HEK293 (cell line): ENCODE results near the gene RPS28.

Experiments used
- EGR2 ChIP-seq: fragments of 450-650 bp; formaldehyde crosslinking; IDR thresholded peaks from 2 replicates; pipeline ENCODE4 v1.5.1; 2016; ENCODE audit warnings: low read depth, missing biosample characterization, missing genetic modification characterization
- GLIS1 ChIP-seq: fragments of 450-650 bp; formaldehyde crosslinking; IDR thresholded peaks from 2 replicates; pipeline ENCODE4 v1.5.1; 2016; ENCODE audit warnings: missing biosample characterization, missing genetic modification characterization
- GLIS2 ChIP-seq: fragments of 450-650 bp; formaldehyde crosslinking; IDR thresholded peaks from 2 replicates; pipeline ENCODE4 v1.5.1; 2016; ENCODE audit warnings: missing biosample characterization, missing genetic modification characterization
- IKZF3 ChIP-seq: fragments of 450-650 bp; IDR thresholded peaks from 2 replicates; pipeline ENCODE4 v1.5.0; 2018; ENCODE audit warnings: missing biosample characterization, mild to moderate bottlenecking, missing genetic modification characterization, moderate library complexity
- KLF1 ChIP-seq: fragments of 450-650 bp; formaldehyde crosslinking; IDR thresholded peaks from 2 replicates; pipeline ENCODE4 v1.5.1; 2016; ENCODE audit warnings: missing biosample characterization, missing genetic modification characterization
- KLF10 ChIP-seq: fragments of 450-650 bp; IDR thresholded peaks from 2 replicates; pipeline ENCODE4 v1.5.1; 2018; ENCODE audit warnings: missing biosample characterization, mild to moderate bottlenecking, missing genetic modification characterization
- KLF16 ChIP-seq: fragments of 450-650 bp; formaldehyde crosslinking; IDR thresholded peaks from 2 replicates; pipeline ENCODE4 v1.5.1; 2017; ENCODE audit warnings: missing biosample characterization, missing genetic modification characterization
- KLF17 ChIP-seq: fragments of 450-650 bp; formaldehyde crosslinking; IDR thresholded peaks from 2 replicates; pipeline ENCODE4 v1.5.1; 2016; ENCODE audit warnings: missing biosample characterization, missing genetic modification characterization
- PATZ1 ChIP-seq: fragments of 450-650 bp; formaldehyde crosslinking; IDR thresholded peaks from 2 replicates; pipeline ENCODE4 v1.5.1; 2016; ENCODE audit warnings: missing biosample characterization, missing genetic modification characterization
- PBX3 ChIP-seq: sonication (generic); formaldehyde crosslinking; IDR thresholded peaks from 2 replicates; pipeline ENCODE4 v1.8.1; 2022; ENCODE audit warnings: mild to moderate bottlenecking, moderate library complexity, missing genetic modification reagents
- ZBTB10 ChIP-seq: fragments of 450-650 bp; formaldehyde crosslinking; IDR thresholded peaks from 2 replicates; pipeline ENCODE4 v1.5.1; 2016; ENCODE audit warnings: missing biosample characterization, missing genetic modification characterization
- ZBTB21 ChIP-seq: fragments of 450-650 bp; formaldehyde crosslinking; IDR thresholded peaks from 2 replicates; pipeline ENCODE4 v1.5.1; 2017; ENCODE audit warnings: missing biosample characterization, missing genetic modification characterization
- ZEB2 ChIP-seq: fragments of 450-650 bp; formaldehyde crosslinking; IDR thresholded peaks from 2 replicates; pipeline ENCODE4 v1.5.1; 2016; ENCODE audit warnings: missing biosample characterization, missing genetic modification characterization
- ZFP3 ChIP-seq: fragments of 450-650 bp; formaldehyde crosslinking; IDR thresholded peaks from 2 replicates; pipeline ENCODE4 v1.5.1; 2016; ENCODE audit warnings: low read depth, missing biosample characterization, missing genetic modification characterization
- ZNF121 ChIP-seq: fragments of 450-650 bp; formaldehyde crosslinking; IDR thresholded peaks from 2 replicates; pipeline ENCODE4 v1.5.1; 2016; ENCODE audit warnings: missing biosample characterization, missing genetic modification characterization
- ZNF148 ChIP-seq: fragments of 450-650 bp; formaldehyde crosslinking; IDR thresholded peaks from 2 replicates; pipeline ENCODE4 v1.5.0; 2017; ENCODE audit warnings: missing biosample characterization, missing genetic modification characterization, borderline replicate concordance
- ZNF341 ChIP-seq: fragments of 450-650 bp; formaldehyde crosslinking; IDR thresholded peaks from 2 replicates; pipeline ENCODE4; 2016; ENCODE audit warnings: low read depth, missing biosample characterization, missing genetic modification characterization
- ZNF366 ChIP-seq: fragments of 450-650 bp; formaldehyde crosslinking; conservative IDR thresholded peaks from 2 replicates; pipeline ENCODE4 v1.5.1; 2016; ENCODE audit warnings: missing biosample characterization, missing genetic modification characterization
- ZNF37A ChIP-seq: fragments of 450-650 bp; IDR thresholded peaks from 2 replicates; pipeline ENCODE4 v1.5.1; 2018; ENCODE audit warnings: missing biosample characterization, missing genetic modification characterization
- ZNF600 ChIP-seq: fragments of 450-650 bp; formaldehyde crosslinking; IDR thresholded peaks from 2 replicates; pipeline ENCODE4 v1.5.1; 2016; ENCODE audit warnings: missing biosample characterization, missing genetic modification characterization
- ZNF639 ChIP-seq: fragments of 450-650 bp; formaldehyde crosslinking; IDR thresholded peaks from 2 replicates; pipeline ENCODE4 v1.5.1; 2016; ENCODE audit warnings: missing biosample characterization, missing genetic modification characterization
- ZNF658 ChIP-seq: fragments of 450-650 bp; formaldehyde crosslinking; IDR thresholded peaks from 2 replicates; pipeline ENCODE4; 2016; ENCODE audit warnings: missing biosample characterization, missing genetic modification characterization
- ZNF704 ChIP-seq: fragments of 450-650 bp; formaldehyde crosslinking; IDR thresholded peaks from 2 replicates; pipeline ENCODE4 v1.5.1; 2016; ENCODE audit warnings: missing biosample characterization, missing genetic modification characterization
- ZNF776 ChIP-seq: fragments of 450-650 bp; formaldehyde crosslinking; IDR thresholded peaks from 2 replicates; pipeline ENCODE4 v1.5.0; 2017; ENCODE audit warnings: missing biosample characterization, missing genetic modification characterization, borderline replicate concordance
- ZNF843 ChIP-seq: fragments of 450-650 bp; formaldehyde crosslinking; IDR thresholded peaks from 2 replicates; pipeline ENCODE4 v1.5.1; 2016; ENCODE audit warnings: missing biosample characterization, missing genetic modification characterization
- ZSCAN23 ChIP-seq: fragments of 450-650 bp; formaldehyde crosslinking; IDR thresholded peaks from 2 replicates; pipeline ENCODE4 v1.5.1; 2016; ENCODE audit warnings: missing biosample characterization, missing genetic modification characterization
- ZSCAN30 ChIP-seq: fragments of 450-650 bp; IDR thresholded peaks from 2 replicates; pipeline ENCODE4 v1.5.1; 2018; ENCODE audit warnings: missing biosample characterization, mild to moderate bottlenecking, missing genetic modification characterization, moderate library complexity

The RPS28 gene

GRCh38 chr19:8367327-8368001 is 46.2 kb downstream of the RPS28 start (continued):
- TF ChIP-seq ZNF639 (tag by site-specific recombination) (no peak), ZNF776 (tag by site-specific recombination) (no peak), ZBTB10 (tag by site-specific recombination) (peak; percentile 67; the same call in 1 of the 2 replicates), ZNF843 (tag by site-specific recombination) (peak; percentile 61; the same call in 1 of the 2 replicates), ZNF658 (tag by site-specific recombination) (0 out of 2 replicates have a peak, but pooled peaks have one; percentile 32), EGR2 (tag by site-specific recombination) (0 out of 2 replicates have a peak, but pooled peaks have one; percentile 38), ZNF704 (no peak), ZEB2 (tag by site-specific recombination) (peak; percentile 76; the same call in 1 of the 2 replicates), ZSCAN30 (tag by site-specific recombination) (0 out of 2 replicates have a peak, but pooled peaks have one; percentile 24), ZNF37A (tag by site-specific recombination) (no peak), GLIS2 (tag by site-specific recombination) (peak; percentile 88), ZNF366 (tag by site-specific recombination) (peak; percentile 77), ZNF148 (tag by site-specific recombination) (0 out of 2 replicates have a peak, but pooled peaks have one; percentile 26), KLF10 (0 out of 2 replicates have a peak, but pooled peaks have one; percentile 16), ZNF121 (peak; percentile 98), ZSCAN23 (tag by site-specific recombination) (peak; percentile 4), PATZ1 (peak; percentile 91), KLF17 (tag by site-specific recombination) (peak; percentile 31; the same call in 1 of the 2 replicates), ZNF341 (tag by site-specific recombination) (peak; percentile 42), KLF16 (tag by site-specific recombination) (peak; percentile 79), ZBTB21 (tag by site-specific recombination) (peak; percentile 57; the same call in 1 of the 2 replicates), PBX3 (CRISPR knock-in tag) (0 out of 2 replicates have a peak, but pooled peaks have one; percentile 72), ZNF600 (peak; percentile 85), IKZF3 (tag by site-specific recombination) (peak; percentile 75), GLIS1 (tag by site-specific recombination) (peak; percentile 79), KLF1 (peak; percentile 77), ZFP3 (no peak)
